HG02759 (cell line): ENCODE results near the gene SMIM24.

Experiments used
- ATAC-seq: cut with Tn5 transposase; IDR thresholded peaks from one replicate; pipeline ENCODE4 v1.9.1; 2021; ENCODE audit warnings: mild to moderate bottlenecking, moderate library complexity; ENCODE audit not compliant: unreplicated experiment

The SMIM24 gene

GRCh38 chr19:3476830-3477229 is 3.5 kb downstream of the SMIM24 start:
- ATAC-seq = no peak

- ATAC-seq = no peak
Observed at GRCh38 chr19:3475449-3475848, 4.9 kb downstream of the SMIM24 start.

GRCh38 chr19:3474614-3475013 is 5.7 kb downstream of the SMIM24 start:
- ATAC-seq = no peak

GRCh38 chr19:3474010-3474409 is 6.3 kb downstream of the SMIM24 start:
- ATAC-seq = no peak

- no peak for ATAC-seq
Observed at GRCh38 chr19:3471954-3472655, 8.2 kb downstream of the SMIM24 start.

GRCh38 chr19:3470500-3471128 is 9.7 kb downstream of the SMIM24 start:
- no peak for ATAC-seq

- ATAC-seq = no peak
Observed at GRCh38 chr19:3469638-3470499, 10.5 kb downstream of the SMIM24 start.

- ATAC-seq = no peak
Observed at GRCh38 chr19:3468211-3468610, 12.1 kb downstream of the SMIM24 start.

GRCh38 chr19:3467437-3468198 is 12.7 kb downstream of the SMIM24 start:
- ATAC-seq = no peak

GRCh38 chr19:3466635-3467034 is 13.7 kb downstream of the SMIM24 start:
- no peak for ATAC-seq

- ATAC-seq = no peak
Observed at GRCh38 chr19:3465552-3465951, 14.8 kb downstream of the SMIM24 start.

- no peak for ATAC-seq
Observed at GRCh38 chr19:3464587-3465235, 15.6 kb downstream of the SMIM24 start.

- no peak for ATAC-seq
Observed at GRCh38 chr19:3463714-3464586, 16.4 kb downstream of the SMIM24 start.

- no peak for ATAC-seq
Observed at GRCh38 chr19:3462991-3463713, 17.2 kb downstream of the SMIM24 start.

GRCh38 chr19:3459965-3460582 is 20.3 kb downstream of the SMIM24 start:
- no peak for ATAC-seq

- no peak for ATAC-seq
Observed at GRCh38 chr19:3459089-3459881, 21.0 kb downstream of the SMIM24 start.

GRCh38 chr19:3458229-3459088 is 21.9 kb downstream of the SMIM24 start:
- no peak for ATAC-seq
